Prostate gland (tissue), 2 donors: ENCODE data around the gene ZRANB3. TPM values are rescaled to one million over a fixed set of nuclear protein-coding genes. Genes with fewer than 3 reads are reported as not detected.

ENCODE experiments used
- DNase-seq: peaks from one replicate; pipeline ENCODE4 v3.0.0-alpha.2; 2019; ENCODE audit warnings: low spot score
- H3K27ac ChIP-seq, 2 donors: fragments of 200-600 bp; sonication (generic); 2 replicates each; pipeline ENCODE4 v1.5.1; 2017 to 2019
- H3K27me3 ChIP-seq: fragments of 200-600 bp; sonication (generic); replicated peaks from 2 replicates; pipeline ENCODE4 v1.5.1; 2019; ENCODE audit not compliant: insufficient read depth
- H3K36me3 ChIP-seq, 2 donors: fragments of 200-600 bp; sonication (generic); 1 replicate in 1 of 2; 2 replicates in 1 of 2; pipeline versions ENCODE4 v1.5.1 to v1.8.1; 2017 to 2019
- H3K4me1 ChIP-seq: fragments of 200-600 bp; sonication (generic); replicated peaks from 2 replicates; pipeline ENCODE4 v1.5.1; 2019
- H3K4me3 ChIP-seq, 2 donors: fragments of 200-600 bp; sonication (generic); 2 replicates each; pipeline ENCODE4 v1.5.1; 2017 to 2019
- H3K9me3 ChIP-seq: fragments of 200-600 bp; sonication (generic); 2 replicates; pipeline ENCODE4 v1.5.1; 2017
- CTCF ChIP-seq, 4 experiments: fragments of 200-600 bp in 2 of 4; fragments of 450-650 bp in 2 of 4; sonication (generic) in 2 of 4; IDR thresholded peaks; 1 replicate in 3 of 4; 2 replicates in 1 of 4; pipeline ENCODE4 v1.5.1; 2016 to 2019; ENCODE audit warnings: antibody characterized with exemption in 4 of 4, mild to moderate bottlenecking in 2 of 4, moderate library complexity in 2 of 4
- POLR2A ChIP-seq: fragments of 450-650 bp; IDR thresholded peaks from one replicate; pipeline ENCODE4 v1.6.1; 2016; ENCODE audit warnings: antibody characterized with exemption, mild to moderate bottlenecking
- POLR2AphosphoS5 ChIP-seq: sonication (generic); formaldehyde crosslinking; IDR thresholded peaks from one replicate; pipeline ENCODE4 v1.6.1; 2017; ENCODE audit warnings: antibody characterized with exemption
- WGBS: methylation state at CpG from one replicate; pipeline ENCODE4 v1.1.5; 2018; 5-methylcytosine and 5-hydroxymethylcytosine counted together
- intact Hi-C: fragments of 100-400 bp; cut with DNase I; formaldehyde crosslinking; loops from one replicate; pipeline ENCODE4 v1.14.2; 2022
- total RNA-seq, 2 donors: library from RNA; depleted of rRNA; stranded (reverse); fragments of >200 nt; gene quantifications; one replicate each; pipeline ENCODE4 v1.1.0, GENCODE V29; 2016

Gene ZRANB3
- total RNA-seq, 2 donors from 2014 or later, result 5.1 to 11.1 TPM

- Histone ChIP-seq H3K4me3 (no peak overlapping the region), H3K36me3 (no peaks in the 10 kb centered on the region), H3K27me3 (no peaks in the 10 kb centered on the region), H3K9me3 (no peaks in the 10 kb centered on the region), H3K27ac (no peak overlapping the region), H3K4me1 (no peaks in the 10 kb centered on the region)
- intact Hi-C loops, result no loop called here
- no peak for DNase-seq
- TF ChIP-seq CTCF (IDR thresholded peaks at IDR 0.05), result no peak
- no peak for TF ChIP-seq POLR2A
- TF ChIP-seq POLR2AphosphoS5, result no peak
- 91% methylated on average over 2 of the region's 2 CpGs for WGBS
Observed at GRCh38 chr2:135097532-135098231, 433.3 kb downstream of the ZRANB3 start.

- no peaks in the 10 kb centered on the region for H3K27me3 ChIP-seq
- H3K4me3 ChIP-seq, result no peak overlapping the region
- intact Hi-C loops, result no loop called here
- WGBS, result 84% methylated on average over 4 of the region's 4 CpGs
- TF ChIP-seq POLR2AphosphoS5 (no peak), POLR2A (no peak), CTCF (IDR thresholded peaks at IDR 0.05) (no peak)
- DNase-seq, result no peak
- no peak overlapping the region for H3K27ac ChIP-seq
- no peaks in the 10 kb centered on the region for H3K4me1 ChIP-seq
- H3K9me3 ChIP-seq, result no peaks in the 10 kb centered on the region
- no peaks in the 10 kb centered on the region for H3K36me3 ChIP-seq
Observed at GRCh38 chr2:135096665-135097446, 434.2 kb downstream of the ZRANB3 start.

- DNase-seq, result no peak
- no peaks in the 10 kb centered on the region for H3K27me3 ChIP-seq
- intact Hi-C loops, result no loop called here
- H3K4me1 ChIP-seq, result no peaks in the 10 kb centered on the region
- H3K4me3 ChIP-seq, result no peak overlapping the region
- H3K9me3 ChIP-seq, result no peaks in the 10 kb centered on the region
- 100% methylated on average over 3 of the region's 3 CpGs for WGBS
- H3K36me3 ChIP-seq, result no peaks in the 10 kb centered on the region
- no peak overlapping the region for H3K27ac ChIP-seq
- no peak for TF ChIP-seq CTCF (IDR thresholded peaks at IDR 0.05)
- no peak for TF ChIP-seq POLR2A
- TF ChIP-seq POLR2AphosphoS5, result no peak
Observed at GRCh38 chr2:135095591-135095990, 435.4 kb downstream of the ZRANB3 start.

GRCh38 chr2:135094508-135094907, 436.5 kb downstream of the ZRANB3 start:
- Histone ChIP-seq H3K9me3 (no peaks in the 10 kb centered on the region), H3K4me1 (no peaks in the 10 kb centered on the region), H3K4me3 (no peak overlapping the region), H3K27ac (no peak overlapping the region), H3K36me3 (no peaks in the 10 kb centered on the region), H3K27me3 (no peaks in the 10 kb centered on the region)
- intact Hi-C loops, result no loop called here
- 70% methylated on average over 2 of the region's 2 CpGs for WGBS
- DNase-seq, result no peak
- TF ChIP-seq POLR2A (no peak), POLR2AphosphoS5 (no peak), CTCF (IDR thresholded peaks at IDR 0.05) (no peak)
